CD14-positive monocyte (primary cell): Measurements from ENCODE around the gene HS1BP3. TPM values are rescaled to one million over a fixed set of nuclear protein-coding genes. Genes with fewer than 3 reads are reported as not detected.

Experiments
- DNase-seq, 3 donors: peaks; one replicate each; pipeline ENCODE4 v3.0.0-alpha.2; 2011 to 2022
- H2AFZ ChIP-seq: 2 replicates; pipeline ENCODE4 v1.6.0; 2012; ENCODE audit warnings: mild to moderate bottlenecking, low read depth, low read length, inconsistent platforms; ENCODE audit not compliant: insufficient read depth, poor library complexity, severe bottlenecking
- H3K27ac ChIP-seq, 2 donors: 1 replicate in 1 of 2; 2 replicates in 1 of 2; pipeline ENCODE4 v1.5.1; 2012 to 2013; ENCODE audit warnings: low read length in 2 of 2, control low read depth in 1 of 2, inconsistent platforms in 1 of 2, low read depth in 1 of 2, mild to moderate bottlenecking in 1 of 2
- H3K27me3 ChIP-seq, 2 donors: one replicate each; pipeline versions ENCODE4 v1.6.0 to v1.6.1; 2011 to 2013; ENCODE audit warnings: low read length in 2 of 2; ENCODE audit not compliant: control insufficient read depth in 2 of 2, insufficient read depth in 2 of 2
- H3K36me3 ChIP-seq, 2 donors: replicated peaks in 1 of 2; 1 replicate in 1 of 2; 2 replicates in 1 of 2; pipeline versions ENCODE4 v1.5.1 to v1.6.1; 2012 to 2013; ENCODE audit warnings: low read length in 2 of 2, control low read depth in 1 of 2, inconsistent platforms in 1 of 2, mild to moderate bottlenecking in 1 of 2; ENCODE audit not compliant: insufficient read depth in 2 of 2, control insufficient read depth in 1 of 2
- H3K4me1 ChIP-seq, 2 donors: 1 replicate in 1 of 2; 2 replicates in 1 of 2; pipeline versions ENCODE4 v1.5.1 to v1.6.1; 2012 to 2013; ENCODE audit warnings: low read length in 2 of 2, control low read depth in 1 of 2, inconsistent platforms in 1 of 2, mild to moderate bottlenecking in 1 of 2, moderate library complexity in 1 of 2; ENCODE audit not compliant: insufficient read depth in 2 of 2, control insufficient read depth in 1 of 2
- H3K4me2 ChIP-seq: replicated peaks from 2 replicates; pipeline ENCODE3; 2012; ENCODE audit warnings: low read length, moderate library complexity, mild to moderate bottlenecking; ENCODE audit not compliant: poor library complexity, severe bottlenecking; ENCODE audit errors: extremely low read depth
- H3K4me3 ChIP-seq, 3 experiments: fragments of 200-600 bp in 1 of 3; sonication (generic) in 1 of 3; replicated peaks in 1 of 3; 1 replicate in 2 of 3; 2 replicates in 1 of 3; pipeline ENCODE4 v1.5.1; 2011 to 2013; ENCODE audit warnings: low read length in 3 of 3, mild to moderate bottlenecking in 3 of 3, control low read depth in 2 of 3, low read depth in 2 of 3, inconsistent platforms in 1 of 3, moderate library complexity in 1 of 3
- H3K79me2 ChIP-seq: 2 replicates; pipeline ENCODE4 v1.6.0; 2012; ENCODE audit warnings: mild to moderate bottlenecking, control low read depth, inconsistent platforms, low read length, moderate library complexity; ENCODE audit not compliant: insufficient read depth
- H3K9ac ChIP-seq: 2 replicates; pipeline ENCODE4 v1.6.0; 2017; ENCODE audit warnings: low read length, mild to moderate bottlenecking; ENCODE audit not compliant: insufficient read depth, poor library complexity, severe bottlenecking
- H3K9me3 ChIP-seq, 2 donors: replicated peaks in 1 of 2; 1 replicate in 1 of 2; 2 replicates in 1 of 2; pipeline versions ENCODE4 v1.5.1 to v1.6.1; 2012 to 2013; ENCODE audit warnings: low read length in 2 of 2, control low read depth in 1 of 2; ENCODE audit not compliant: control insufficient read depth in 1 of 2, insufficient read depth in 1 of 2
- H4K20me1 ChIP-seq: 2 replicates; pipeline ENCODE4 v1.6.0; 2012; ENCODE audit warnings: mild to moderate bottlenecking, low read length, control low read depth, moderate library complexity; ENCODE audit not compliant: insufficient read depth
- H3K27ac Mint-ChIP-seq, 7 donors: one replicate each; pipeline ENCODE4 v1.8.0; 2020; ENCODE audit warnings: mild to moderate bottlenecking in 7 of 7, mixed read lengths in 7 of 7, moderate library complexity in 6 of 7, inconsistent platforms in 2 of 7
- H3K27me3 Mint-ChIP-seq, 3 donors: one replicate each; pipeline ENCODE4 v1.8.0; 2021 to 2022; ENCODE audit warnings: low read depth in 3 of 3, mild to moderate bottlenecking in 3 of 3, mixed read lengths in 3 of 3, moderate library complexity in 3 of 3, inconsistent platforms in 1 of 3
- H3K36me3 Mint-ChIP-seq, 2 donors: one replicate each; pipeline ENCODE4 v1.8.0; 2020; ENCODE audit warnings: mixed read lengths in 2 of 2, inconsistent platforms in 1 of 2, mild to moderate bottlenecking in 1 of 2
- H3K4me1 Mint-ChIP-seq: one replicate; pipeline ENCODE4 v1.8.0; 2020; ENCODE audit warnings: mild to moderate bottlenecking, mixed read lengths
- H3K4me3 Mint-ChIP-seq, 2 donors: one replicate each; pipeline ENCODE4 v1.8.0; 2020; ENCODE audit warnings: mild to moderate bottlenecking in 2 of 2, mixed read lengths in 2 of 2, moderate library complexity in 1 of 2
- H3K9me3 Mint-ChIP-seq, 7 donors: one replicate each; pipeline ENCODE4 v1.8.0; 2020 to 2022; ENCODE audit warnings: mixed read lengths in 7 of 7, mild to moderate bottlenecking in 6 of 7, moderate library complexity in 6 of 7, inconsistent platforms in 2 of 7
- WGBS: methylation state at CpG from one replicate; pipeline ENCODE4 v1.1.5; 2013; ENCODE audit warnings: missing lambda C conversion rate; ENCODE audit not compliant: insufficient coverage; 5-methylcytosine and 5-hydroxymethylcytosine counted together
- intact Hi-C, 2 donors: fragments of 100-400 bp; cut with micrococcal nuclease; formaldehyde crosslinking; loops; one replicate each; pipeline versions ENCODE4 v1.15.0 to v1.15.1; 2023
- polyA plus RNA-seq, 3 donors: library from polyadenylated mRNA; depleted of rRNA in 1 of 3; unstranded in 2 of 3; stranded (reverse) in 1 of 3; fragments of 300-500 nt in 2 of 3; fragments of >200 nt in 1 of 3; fragmentation: Illumina TruSeq in 2 of 3; gene quantifications; 1 replicate in 2 of 3; 2 replicates in 1 of 3; pipeline ENCODE4 v1.2.3, GENCODE V29; 2012 to 2021
- TF ChIP-seq, protein P1 (sequence below): fragments of 200-600 bp; IDR thresholded peaks from one replicate; pipeline ENCODE4 v1.8.0; 2022; ENCODE audit warnings: antibody characterized with exemption, mild to moderate bottlenecking

HS1BP3 gene
- polyA plus RNA-seq, 3 donors: 45.1 to 48.9 (median 45.4) TPM

DNA sequence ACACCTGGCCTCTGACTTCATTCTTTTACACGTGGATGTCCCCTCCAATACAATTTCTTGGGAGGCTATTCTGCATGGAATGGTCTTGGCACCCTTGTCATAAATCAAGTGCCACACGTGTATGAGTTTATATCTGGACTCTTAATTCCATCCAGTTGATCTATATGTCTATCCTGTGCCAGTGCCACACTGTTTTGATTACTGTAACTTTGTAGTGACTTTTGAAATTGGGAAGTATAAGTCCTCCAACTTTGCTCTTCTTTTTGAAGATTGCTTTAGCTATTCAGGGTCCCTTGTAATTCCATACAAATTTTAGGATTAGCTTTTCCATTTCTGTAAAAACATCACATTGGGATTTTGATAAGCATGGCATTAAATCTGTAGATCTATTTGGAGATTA, 43.5 kb downstream of the HS1BP3 start:
- Histone ChIP-seq H4K20me1 (no peaks in the 10 kb centered on the region), H3K9ac (no peak overlapping the region), H3K27me3 (no peaks in the 10 kb centered on the region), H3K4me1 (no peaks in the 10 kb centered on the region), H3K79me2 (no peaks in the 10 kb centered on the region), H3K9me3 (no peaks in the 10 kb centered on the region), H3K27ac (no peak overlapping the region), H3K36me3 (peaks cover 0 to 7% of the 10 kb centered on the region in 2 donors), H2AFZ (no peak overlapping the region), H3K4me2 (no peak overlapping the region), H3K4me3 (no peak overlapping the region)
- DNase-seq: no peak
- H3K27ac Mint-ChIP-seq: no peak overlapping the region
- H3K36me3 Mint-ChIP-seq: peaks cover 14 to 17% of the 10 kb centered on the region in 2 donors
- H3K27me3 Mint-ChIP-seq: peaks cover 0 to 2% (median 0%) of the 10 kb centered on the region in 3 donors
- peaks cover 0 to 15% (median 4%) of the 10 kb centered on the region in 7 donors for H3K9me3 Mint-ChIP-seq
- TF ChIP-seq, protein P1, sequence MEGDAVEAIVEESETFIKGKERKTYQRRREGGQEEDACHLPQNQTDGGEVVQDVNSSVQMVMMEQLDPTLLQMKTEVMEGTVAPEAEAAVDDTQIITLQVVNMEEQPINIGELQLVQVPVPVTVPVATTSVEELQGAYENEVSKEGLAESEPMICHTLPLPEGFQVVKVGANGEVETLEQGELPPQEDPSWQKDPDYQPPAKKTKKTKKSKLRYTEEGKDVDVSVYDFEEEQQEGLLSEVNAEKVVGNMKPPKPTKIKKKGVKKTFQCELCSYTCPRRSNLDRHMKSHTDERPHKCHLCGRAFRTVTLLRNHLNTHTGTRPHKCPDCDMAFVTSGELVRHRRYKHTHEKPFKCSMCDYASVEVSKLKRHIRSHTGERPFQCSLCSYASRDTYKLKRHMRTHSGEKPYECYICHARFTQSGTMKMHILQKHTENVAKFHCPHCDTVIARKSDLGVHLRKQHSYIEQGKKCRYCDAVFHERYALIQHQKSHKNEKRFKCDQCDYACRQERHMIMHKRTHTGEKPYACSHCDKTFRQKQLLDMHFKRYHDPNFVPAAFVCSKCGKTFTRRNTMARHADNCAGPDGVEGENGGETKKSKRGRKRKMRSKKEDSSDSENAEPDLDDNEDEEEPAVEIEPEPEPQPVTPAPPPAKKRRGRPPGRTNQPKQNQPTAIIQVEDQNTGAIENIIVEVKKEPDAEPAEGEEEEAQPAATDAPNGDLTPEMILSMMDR: no peak
- intact Hi-C loops: no loop called here
- 100% methylated on average over 1 of the region's 2 CpGs for WGBS
- no peak overlapping the region for H3K4me3 Mint-ChIP-seq
- no peaks in the 10 kb centered on the region for H3K4me1 Mint-ChIP-seq

DNA sequence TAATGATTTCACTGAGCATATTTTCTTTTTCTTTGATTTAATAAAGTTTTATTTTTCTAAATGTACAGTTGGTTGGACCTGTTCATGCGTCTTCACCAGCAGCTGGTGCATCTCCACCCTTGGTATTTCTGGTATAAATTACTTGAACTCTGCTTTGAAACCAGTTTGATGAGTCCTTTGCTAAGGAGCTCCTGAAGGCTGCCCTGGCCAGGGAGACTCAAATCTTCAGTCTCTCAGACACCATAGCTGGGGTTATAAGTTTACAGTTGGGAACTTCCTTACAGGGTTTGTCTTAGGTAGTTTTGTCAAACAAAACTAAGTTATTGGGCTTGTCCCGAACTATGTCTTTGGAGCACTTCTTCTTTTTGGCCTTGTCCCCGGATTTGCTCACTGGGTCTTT, 44.7 kb downstream of the HS1BP3 start:
- Mint-ChIP-seq H3K36me3 (peaks cover 6 to 10% of the 10 kb centered on the region in 2 donors), H3K27me3 (peaks cover 0 to 2% (median 0%) of the 10 kb centered on the region in 3 donors), H3K4me1 (no peaks in the 10 kb centered on the region), H3K9me3 (peaks cover 0 to 11% (median 4%) of the 10 kb centered on the region in 7 donors), H3K4me3 (no peak overlapping the region), H3K27ac (no peak overlapping the region)
- H3K9me3 ChIP-seq: no peaks in the 10 kb centered on the region
- no peaks in the 10 kb centered on the region for H3K27me3 ChIP-seq
- no peak overlapping the region for H2AFZ ChIP-seq
- no peaks in the 10 kb centered on the region for H3K4me1 ChIP-seq
- H3K79me2 ChIP-seq: no peaks in the 10 kb centered on the region
- WGBS: 43% methylated on average over 2 of the region's 3 CpGs
- TF ChIP-seq, protein P1: no peak
- no peak overlapping the region for H3K9ac ChIP-seq
- H4K20me1 ChIP-seq: no peaks in the 10 kb centered on the region
- no peak overlapping the region for H3K4me2 ChIP-seq
- intact Hi-C loops: no loop called here
- H3K4me3 ChIP-seq: no peak overlapping the region
- H3K27ac ChIP-seq: no peak overlapping the region
- peaks cover 0 to 1% of the 10 kb centered on the region in 2 donors for H3K36me3 ChIP-seq
- DNase-seq: no peak
